HG02610 (cell line): ENCODE measurements around the gene COQ8B.

ENCODE experiments used
- ATAC-seq: cut with Tn5 transposase; IDR thresholded peaks from one replicate; pipeline ENCODE4 v1.9.1; 2021; ENCODE audit warnings: mild to moderate bottlenecking, moderate library complexity; ENCODE audit not compliant: unreplicated experiment

Gene COQ8B

DNA sequence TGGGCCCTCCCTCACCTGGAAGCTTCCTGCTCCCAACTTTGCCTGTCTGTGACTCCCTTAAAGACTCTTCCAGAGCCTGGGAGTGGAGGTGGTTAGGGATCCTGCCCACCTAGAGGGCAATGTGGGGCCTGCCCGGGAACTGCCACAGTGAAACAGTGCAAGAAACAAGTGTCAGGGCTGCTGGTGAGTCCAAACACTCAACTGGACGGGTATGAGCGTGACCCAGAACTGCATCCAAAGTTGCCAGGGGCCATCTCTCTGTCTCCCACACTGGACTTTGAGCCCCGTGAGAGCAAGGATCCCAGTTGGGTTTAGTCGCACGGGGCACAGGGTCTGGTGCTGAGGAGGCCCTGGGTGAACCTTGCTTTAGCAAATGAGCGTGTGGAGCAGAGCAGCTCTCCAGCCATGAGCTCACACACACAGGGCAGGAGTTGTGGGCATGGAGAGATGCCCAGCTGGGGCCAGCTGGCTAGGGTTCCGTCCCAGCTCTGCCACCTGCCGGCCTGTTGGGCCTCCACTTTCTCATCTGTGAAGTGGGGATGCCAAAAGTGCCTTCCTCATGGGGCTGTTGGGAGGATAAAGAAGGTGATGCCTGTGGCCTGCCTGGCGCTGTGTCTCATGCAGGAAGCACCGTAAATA, 23.4 kb downstream of the COQ8B start:
- ATAC-seq = no peak

DNA sequence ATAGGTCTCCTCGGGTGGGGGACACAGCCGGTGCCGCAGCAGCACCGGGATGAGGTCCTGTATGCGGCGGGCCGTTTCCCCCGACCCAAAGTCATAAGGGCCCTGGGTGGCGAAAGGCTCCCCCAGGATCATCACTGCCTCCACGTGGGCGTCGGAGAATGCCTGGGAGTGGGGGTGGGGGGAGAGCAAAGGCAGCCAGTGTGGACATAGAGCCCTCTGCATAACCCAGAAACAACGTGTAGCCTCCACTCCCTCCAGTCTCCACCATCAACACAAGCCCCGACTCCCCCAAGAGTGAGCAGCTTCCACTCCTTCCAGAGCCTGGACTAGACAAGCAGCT, 24.5 kb downstream of the COQ8B start:
- no peak for ATAC-seq

DNA sequence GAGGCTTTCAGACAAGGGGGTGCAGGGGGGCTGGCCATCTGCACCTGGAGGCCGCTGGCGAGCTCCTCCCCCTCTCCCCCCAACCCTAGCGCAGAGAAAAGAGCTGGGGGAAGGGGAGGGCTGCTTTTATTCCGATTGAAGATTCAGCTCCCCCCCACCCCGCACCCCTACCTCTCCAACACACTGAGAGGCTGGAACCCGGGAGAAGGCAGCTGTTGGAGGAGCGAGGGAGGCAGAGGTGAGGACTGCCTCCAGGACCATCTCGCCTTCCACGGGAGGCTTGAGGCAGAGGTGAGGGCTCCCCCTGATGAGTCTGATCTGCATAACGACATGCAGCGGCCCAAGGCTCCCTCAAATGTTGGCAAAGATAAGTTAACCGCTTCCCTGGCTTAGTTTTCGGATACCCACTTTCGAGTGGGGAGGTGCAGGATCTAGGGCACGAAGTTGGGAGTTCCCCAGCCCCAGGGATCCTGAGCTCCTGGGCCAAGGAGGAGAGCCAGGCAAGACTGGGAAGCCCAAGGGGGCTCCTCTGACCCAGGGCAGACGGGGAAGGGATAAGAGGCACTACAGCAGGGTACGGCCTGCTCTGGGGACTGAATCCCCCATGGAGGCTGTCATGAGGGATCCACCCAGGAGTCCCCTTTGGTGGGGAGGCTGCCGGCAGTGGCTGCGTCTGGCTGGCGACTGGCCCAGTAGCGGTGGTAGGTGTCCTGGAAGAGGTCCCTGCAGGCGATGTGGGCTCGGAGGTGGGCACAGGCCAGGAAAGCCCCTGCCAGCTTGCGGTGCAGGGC, 25.1 kb downstream of the COQ8B start:
- no peak for ATAC-seq

DNA sequence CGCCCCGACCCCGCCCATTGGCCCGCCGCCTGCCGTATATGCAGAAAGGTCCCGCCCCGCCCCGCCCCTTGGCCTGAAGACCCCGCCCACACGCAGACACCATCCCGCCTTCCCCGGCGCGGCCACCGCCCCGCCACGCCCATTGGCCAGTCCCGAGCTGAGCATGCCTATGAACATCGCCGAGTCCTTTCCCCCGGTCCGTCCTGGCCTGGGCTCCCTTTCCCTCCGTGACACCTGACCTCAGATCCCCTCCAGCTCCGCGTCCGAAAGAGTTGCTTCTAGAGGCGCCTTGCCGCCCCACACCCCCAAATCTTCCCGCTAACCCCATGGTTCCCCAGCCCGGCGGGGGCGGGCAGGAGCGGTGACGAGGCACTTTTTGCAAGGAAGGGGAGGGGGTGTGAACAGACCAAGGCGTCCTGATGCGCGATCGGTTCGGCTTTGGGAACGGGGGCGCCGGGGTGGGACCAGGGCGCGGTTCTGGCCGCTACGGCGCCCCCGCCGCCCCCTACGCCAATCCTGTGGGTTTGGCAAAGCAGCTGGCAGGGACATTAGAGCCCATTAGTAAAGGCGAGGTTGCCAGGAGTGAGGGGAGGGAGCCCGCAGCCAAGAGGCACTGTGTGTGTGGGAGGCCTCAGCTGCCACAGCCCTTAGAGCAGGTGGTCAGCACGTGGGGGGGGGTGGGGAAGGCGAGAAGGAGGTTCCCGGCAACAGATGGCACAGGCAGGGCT, 25.8 kb downstream of the COQ8B start:
- peak; percentile 56 for ATAC-seq

DNA sequence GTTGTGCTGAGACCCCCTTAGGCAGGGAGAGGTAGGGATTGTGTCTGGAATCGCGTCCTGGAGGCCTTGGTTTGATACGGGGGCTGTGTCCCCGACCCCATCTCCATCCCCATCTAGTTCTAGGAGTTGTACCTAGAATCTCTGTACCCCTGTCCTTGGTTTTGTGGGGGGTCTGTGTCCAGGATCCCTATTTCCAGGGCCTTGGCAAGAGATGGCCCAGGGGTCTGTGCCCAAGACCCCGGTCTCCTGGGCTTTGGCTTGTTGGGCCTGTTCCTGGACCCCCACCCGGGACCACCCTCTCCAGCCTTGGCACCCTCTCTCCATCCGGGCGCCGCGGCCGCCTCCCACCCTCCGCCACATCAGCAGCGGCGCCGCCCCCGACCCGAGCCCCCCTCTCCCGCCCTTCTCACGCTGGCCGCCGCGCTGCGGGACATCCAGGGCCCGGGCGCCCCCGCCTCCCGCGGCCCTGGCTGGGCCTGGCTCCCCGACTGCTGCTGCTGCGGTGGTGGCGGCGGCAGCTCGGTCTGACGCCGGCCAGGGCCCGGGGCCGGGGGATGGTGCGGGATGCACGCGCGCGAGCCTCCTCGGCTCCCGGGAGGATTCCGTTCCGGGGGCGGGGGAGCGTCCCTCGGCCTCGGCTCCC, 26.5 kb downstream of the COQ8B start, which contains the start of gene NUMBL:
Gene NUMBL (minus strand): TSS at position 602 of the 643 bp plus-strand sequence. CDS start 168 bp downstream, at position 434.
- ATAC-seq = no peak

DNA sequence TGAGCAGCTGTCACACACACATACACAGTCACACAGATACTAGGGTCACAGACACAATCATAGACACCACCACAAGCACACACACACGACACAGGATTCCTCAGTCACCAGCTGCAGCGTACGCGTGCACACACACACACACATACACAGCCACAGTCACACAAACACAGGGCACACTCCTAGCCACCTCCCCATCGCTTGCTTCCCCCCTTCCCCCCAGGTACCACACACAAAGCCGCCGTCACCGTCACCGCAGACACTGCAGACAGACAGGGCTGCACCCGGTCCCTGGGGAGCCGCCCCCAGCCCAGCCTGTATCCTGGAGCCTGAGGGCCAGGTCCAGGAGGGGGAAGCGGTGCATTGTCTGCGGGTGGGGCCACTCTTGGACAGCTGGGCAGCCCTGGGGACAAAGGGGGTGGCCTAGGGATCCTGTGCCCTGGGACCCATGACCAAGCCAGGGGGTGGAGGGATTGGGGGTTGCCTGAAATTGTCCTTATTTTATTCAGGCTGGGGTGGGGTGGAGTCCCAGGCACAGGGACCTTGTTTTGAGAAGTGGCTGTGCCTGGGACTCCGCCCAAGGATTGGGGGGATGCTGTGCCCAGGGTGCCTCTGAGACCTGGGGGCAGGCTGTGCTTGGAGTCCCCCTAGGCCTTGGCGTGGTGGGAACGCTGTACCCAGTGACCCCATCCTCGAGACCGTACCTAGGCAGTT, 27.2 kb downstream of the COQ8B start:
- no peak for ATAC-seq

DNA sequence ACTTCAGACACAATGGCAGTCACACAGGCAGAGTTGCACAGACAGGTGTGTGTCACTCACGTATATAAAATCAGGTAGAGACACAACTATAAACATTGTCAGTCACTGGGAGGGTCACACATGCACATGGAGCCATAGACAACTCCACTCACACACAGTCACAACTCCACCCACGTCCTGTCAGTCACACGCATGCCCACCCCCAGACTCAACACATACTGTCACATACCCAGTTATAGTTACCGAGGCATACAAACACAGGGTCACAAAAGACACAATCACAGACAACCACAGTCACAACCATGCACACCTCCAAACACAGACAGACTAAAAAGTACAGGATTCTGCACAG, 27.7 kb downstream of the COQ8B start:
- ATAC-seq = no peak

DNA sequence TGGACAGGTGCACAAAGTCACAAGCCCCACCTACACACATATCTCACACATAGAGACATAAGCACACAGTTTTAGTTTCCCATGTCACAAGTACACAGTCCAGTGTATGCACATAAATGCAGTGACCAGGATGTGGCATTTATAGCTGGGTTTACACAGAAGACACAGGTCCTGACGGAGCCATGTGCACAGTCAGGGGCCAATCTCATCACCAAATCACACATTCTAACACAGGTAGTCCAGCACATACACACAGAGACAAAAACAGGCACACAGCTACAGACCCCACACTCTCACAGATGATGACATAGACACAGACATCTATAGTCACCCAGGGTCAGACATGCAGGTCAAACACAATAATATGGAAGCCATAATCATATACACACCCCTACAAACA, 28.4 kb downstream of the COQ8B start:
- no peak for ATAC-seq

DNA sequence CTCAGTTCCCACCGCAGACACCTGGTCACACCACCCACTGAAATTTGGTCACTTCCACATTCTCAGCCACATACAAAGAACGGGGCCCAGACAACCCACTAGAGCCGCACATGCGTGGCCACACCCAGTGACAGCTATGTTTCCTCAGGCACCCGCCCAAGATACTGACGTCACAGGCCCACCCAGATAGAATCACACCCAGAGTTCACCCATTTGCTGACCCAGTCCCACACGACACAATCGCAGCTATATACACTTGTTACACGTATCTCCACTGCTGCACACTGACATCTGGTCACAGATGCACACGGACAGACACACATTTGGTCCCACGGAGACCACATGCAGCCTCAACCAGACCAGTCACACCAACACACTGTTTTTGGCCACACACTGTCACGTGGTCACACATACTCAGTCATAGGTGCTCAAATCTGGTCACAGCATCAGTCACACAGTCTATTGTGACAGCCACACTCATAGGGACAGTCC, 29.1 kb downstream of the COQ8B start:
- ATAC-seq = no peak

DNA sequence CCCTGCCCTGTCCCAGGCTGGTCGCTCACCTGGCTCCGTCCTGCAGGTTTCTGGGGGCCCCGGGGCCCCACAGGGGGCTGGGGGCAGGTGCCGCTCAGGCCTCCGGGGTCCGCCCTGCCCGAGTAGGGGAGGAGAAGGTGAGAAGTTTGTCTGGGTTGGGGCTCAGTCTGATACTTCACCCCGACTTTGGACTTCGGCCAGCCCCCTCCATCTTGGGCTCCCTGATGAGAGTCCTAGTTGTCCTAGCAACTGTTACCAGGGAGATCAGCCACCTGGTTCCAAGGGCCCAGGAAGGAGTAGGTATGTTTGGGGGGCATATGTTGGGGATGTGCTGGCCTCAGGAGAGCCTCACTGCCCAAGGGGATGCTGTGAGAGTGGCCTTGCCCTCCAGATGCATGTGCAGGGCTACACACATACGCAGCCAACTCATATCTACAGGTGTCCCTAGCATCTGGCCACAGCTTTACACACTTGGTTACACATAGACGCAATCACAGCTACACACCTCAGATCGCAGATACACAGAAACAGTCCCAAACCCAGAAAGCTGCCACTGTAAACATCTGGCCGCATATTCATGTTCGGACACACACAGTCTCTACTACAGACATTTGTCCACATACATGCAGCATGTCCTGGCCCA, 29.7 kb downstream of the COQ8B start:
- no peak for ATAC-seq

DNA sequence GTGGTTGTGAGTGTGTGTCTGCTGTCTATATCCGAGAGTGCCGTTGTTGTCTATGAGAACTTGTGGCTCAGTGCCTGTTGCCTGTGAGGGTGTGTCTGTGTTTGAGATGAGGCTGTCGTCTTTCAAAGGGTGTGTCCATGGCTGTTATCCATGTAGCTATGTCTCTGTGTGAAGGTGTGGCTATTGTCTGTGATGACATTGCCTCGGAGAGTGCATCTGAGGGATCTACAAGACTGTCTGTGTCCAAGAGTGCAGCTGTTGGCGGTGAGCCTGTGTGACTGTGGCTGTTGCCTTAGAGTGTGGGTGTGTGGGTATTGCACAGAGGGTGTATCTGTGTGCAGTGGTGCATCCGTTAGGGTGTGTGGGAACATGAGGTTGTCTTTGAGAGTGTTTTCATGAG, 31.1 kb downstream of the COQ8B start:
- ATAC-seq = no peak

DNA sequence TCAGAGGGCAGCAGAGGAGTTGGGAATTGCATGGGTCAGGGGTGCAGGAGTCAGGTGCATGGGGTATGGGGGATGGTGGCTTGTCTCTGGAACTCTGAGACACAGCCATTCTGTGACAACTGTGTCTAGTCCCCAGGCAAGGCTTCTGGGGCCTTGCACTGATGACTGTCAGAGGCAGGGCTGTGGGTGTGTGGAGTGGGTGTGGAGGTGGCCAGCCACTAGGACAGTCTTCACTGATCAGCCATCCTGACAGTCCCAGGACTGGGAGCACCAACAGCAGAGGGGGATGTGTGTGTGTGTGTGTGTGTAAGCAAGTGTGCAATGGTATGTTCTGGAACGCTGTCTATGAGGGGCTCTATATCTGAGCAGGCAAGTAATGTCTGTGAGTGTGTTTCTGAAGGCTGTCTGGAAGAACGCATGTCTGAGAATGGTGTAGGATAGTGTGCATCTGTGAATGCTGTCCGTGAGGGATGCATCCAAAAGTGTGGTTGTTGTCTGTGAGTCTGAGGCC, 31.6 kb downstream of the COQ8B start:
- no peak for ATAC-seq

DNA sequence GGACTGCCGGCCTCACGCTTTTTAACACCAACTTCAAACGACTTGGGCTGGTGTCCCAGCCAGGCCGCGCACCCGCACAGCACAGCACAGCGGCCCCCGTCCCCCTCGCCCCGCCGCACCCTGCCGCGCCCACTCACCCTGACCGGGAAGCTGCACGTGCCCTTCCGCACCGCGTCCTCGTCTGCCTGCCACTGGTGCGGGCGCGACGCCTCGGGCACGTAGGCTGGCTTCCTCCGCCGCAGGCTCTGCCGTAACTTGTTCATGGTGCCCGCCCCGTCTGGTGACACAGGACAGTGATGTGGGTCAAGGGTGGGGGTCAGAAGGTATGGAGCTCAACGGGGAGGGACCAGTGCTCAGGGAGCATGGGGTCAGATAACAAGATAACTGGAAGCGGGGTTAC, 32.4 kb downstream of the COQ8B start:
- no peak for ATAC-seq

DNA sequence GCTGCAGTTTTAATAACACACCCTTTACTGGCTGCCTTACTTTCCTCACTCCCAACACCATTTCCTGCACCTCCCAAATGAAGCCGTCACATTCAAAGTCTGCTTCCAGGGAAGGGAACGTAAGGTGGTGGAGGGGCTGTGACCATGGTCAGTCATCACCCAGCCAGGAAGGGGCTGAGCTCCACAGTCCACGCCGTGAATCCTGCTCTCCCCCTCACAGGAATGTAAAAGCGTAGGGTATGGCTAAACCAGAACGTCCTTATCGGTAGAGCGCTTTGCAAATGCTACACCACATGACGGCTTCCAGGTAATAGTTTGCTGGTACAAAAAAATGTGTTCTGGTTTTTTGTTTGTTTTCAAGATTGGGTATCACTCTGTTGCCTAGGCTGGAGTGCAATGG, 33.2 kb downstream of the COQ8B start:
- no peak for ATAC-seq

DNA sequence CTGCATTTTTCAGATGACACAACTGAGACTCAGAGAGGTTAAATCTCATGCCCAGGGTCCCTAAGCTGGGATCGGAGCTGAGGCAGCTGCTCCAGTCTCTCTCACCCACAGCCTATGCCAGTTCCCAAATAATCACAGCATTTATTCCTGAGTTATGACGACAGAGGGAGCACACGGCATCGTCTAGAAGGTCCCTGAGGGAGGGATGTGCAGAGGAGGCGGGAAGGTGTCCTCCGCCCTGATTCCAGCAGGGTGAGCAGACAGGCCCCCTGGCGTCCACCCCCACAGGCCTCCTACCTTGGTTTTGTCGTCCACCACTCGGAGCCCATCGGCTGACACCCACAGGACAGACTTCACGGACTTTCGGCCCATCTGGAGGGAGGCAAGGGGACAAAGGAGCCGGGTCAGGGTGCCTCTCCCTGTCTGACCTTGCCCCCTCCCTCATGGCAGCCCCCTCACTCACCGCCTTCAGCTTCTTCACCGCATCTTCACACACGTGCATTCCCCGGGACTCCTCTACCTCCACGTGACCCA, 34.2 kb downstream of the COQ8B start:
- ATAC-seq = no peak

DNA sequence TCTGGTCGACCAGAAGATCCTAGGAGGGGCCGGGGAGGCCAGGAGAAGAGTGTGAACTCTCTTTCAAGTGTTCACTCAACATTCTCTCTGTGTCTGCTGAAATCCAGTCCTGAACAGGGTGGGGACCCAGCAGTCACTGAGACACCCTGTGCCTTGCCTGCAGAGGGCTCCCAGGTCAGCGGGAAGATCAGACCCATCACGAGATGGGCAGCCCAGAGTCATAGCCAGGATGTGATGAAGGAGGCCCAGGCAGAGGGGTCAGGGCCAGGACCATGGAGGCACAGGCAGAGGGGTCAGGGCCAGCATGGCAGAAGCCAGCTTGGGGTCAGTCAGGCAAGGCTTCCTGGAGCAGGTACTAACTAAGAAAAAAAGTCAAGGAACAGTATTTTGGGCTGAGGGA, 35.6 kb downstream of the COQ8B start:
- no peak for ATAC-seq

DNA sequence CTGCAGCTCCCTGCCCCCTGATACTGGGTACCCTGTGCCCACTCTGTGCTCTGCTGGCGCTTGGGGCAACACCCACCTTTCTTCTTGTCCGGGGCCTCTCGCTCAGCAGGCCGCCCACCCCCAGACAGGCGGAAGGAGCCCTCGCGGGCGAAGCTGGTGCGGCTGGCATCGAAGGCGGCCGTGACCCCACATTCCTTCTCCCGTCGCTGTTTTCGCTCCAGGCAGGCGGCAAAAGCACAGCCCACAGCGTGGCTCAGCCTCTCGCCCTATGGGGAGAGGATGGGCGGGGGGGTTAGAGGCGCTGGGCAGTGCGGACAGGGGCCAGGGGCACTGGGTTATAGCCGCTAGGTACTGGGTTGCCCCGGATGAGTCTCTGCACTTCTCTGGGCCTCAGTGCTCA, 39.5 kb downstream of the COQ8B start:
- no peak for ATAC-seq

DNA sequence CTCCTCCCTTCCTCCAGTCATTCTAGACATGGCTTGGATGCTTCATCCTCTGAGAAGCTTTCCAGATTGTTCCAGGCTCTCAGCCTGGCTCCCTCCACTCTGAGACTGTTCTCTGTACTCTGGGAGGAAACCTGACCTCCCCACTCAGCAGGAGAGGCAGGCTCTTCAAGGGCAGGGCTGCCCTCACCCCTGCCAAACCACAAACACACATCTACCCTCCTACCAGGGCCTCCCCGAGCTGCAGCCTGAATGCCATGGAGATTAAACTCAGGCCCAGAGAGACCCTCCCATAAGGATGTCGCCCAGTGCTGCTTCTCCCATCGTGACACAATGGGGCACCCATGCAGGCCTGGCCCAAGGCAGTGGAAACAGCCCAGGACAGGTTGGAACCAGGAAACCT, 42.4 kb downstream of the COQ8B start:
- no peak for ATAC-seq

DNA sequence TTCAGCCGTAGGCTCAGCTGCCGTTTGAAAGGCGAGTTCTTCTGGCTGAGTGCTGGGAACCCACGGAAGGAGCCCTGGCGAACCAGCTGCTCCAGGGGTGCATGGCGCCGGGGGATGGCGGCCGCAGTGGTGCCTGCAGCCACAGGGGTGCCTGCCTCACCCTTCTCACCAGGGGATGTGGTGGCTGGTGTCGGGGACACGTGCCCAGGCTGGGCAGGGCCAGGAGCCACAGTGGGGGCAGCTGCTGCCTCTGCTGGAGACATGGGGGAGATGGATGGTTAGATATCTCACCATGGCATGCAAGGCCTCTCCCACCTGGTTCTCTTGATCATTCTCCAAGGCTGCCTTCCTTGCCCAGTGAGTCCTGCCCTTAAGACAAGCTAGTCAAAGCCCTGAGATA, 43.3 kb downstream of the COQ8B start:
- no peak for ATAC-seq
